Progenitor cell of endocrine pancreas (in vitro differentiated cells): Measurements from ENCODE around the gene NDST4. TPM values are rescaled to one million over a fixed set of nuclear protein-coding genes. Genes with fewer than 3 reads are reported as not detected.

ENCODE experiments used
- DNase-seq: peaks from one replicate; pipeline ENCODE4 v3.0.0; 2021; ENCODE audit warnings: low spot score; ENCODE audit not compliant: unreplicated experiment
- H3K27ac Mint-ChIP-seq: 2 replicates; pipeline ENCODE4 v1.8.0; 2021; ENCODE audit warnings: mild to moderate bottlenecking, moderate library complexity, mixed read lengths
- H3K27me3 Mint-ChIP-seq: 2 replicates; pipeline ENCODE4 v1.8.0; 2021; ENCODE audit warnings: mixed read lengths
- H3K36me3 Mint-ChIP-seq: 2 replicates; pipeline ENCODE4 v1.8.0; 2022; ENCODE audit warnings: mixed read lengths; ENCODE audit not compliant: insufficient read depth
- H3K4me1 Mint-ChIP-seq: 2 replicates; pipeline ENCODE4 v1.8.0; 2021; ENCODE audit warnings: low read depth, mixed read lengths
- H3K4me3 Mint-ChIP-seq: 2 replicates; pipeline ENCODE4 v1.8.0; 2021; ENCODE audit warnings: low read depth, mild to moderate bottlenecking, moderate library complexity, mixed read lengths
- H3K9me3 Mint-ChIP-seq: 2 replicates; pipeline ENCODE4 v1.8.0; 2021; ENCODE audit warnings: low read depth, mixed read lengths
- total RNA-seq: library from RNA; stranded (reverse); gene quantifications from 2 replicates; pipeline ENCODE4 v1.2.1, GENCODE V29; 2021
- TF ChIP-seq, protein P1 (sequence below): fragments of 200-600 bp; sonication (generic); IDR thresholded peaks from one replicate; pipeline ENCODE4 v1.5.0; 2021; ENCODE audit warnings: antibody characterized with exemption, mild to moderate bottlenecking; ENCODE audit not compliant: unreplicated experiment

Gene NDST4
- total RNA-seq, 1 donor from 2014 or later, result 0.14 TPM

DNA sequence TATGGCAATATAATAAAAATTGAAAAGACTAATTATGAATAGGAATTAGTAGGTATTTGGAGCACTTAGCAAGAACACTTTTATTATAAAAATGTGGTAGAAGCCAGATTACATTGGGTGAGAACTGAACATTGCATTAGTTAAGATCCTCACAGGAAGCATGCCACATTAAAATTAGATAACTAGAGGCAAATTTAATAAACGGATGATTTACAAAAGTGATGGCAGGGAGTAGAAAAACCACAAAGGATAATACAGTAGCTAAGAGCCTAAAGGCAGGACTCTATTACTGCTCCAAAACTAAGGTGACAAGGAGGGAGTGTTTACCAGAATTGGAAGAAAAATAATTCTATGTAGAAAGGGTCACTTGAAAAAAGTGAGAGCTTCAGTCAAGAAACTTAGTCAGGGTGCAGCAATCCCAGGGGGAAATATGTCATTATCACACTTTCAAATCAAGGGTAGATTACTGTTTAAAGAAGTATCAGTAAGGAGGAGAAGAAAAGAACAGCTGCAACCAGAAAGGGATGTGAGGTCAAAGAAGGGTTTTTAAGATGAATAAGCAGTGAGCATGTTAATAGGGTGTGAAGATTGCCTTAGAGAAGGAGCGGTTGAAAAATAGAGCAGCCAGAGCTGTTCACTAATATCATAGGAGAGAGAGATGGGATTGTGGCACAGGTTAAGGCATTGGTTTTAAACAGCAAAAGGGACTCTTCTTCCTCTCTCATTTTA, 84.6 kb downstream of the NDST4 start:
- DNase-seq, result no peak
- Mint-ChIP-seq H3K27me3 (no peaks in the 10 kb centered on the region), H3K36me3 (no peaks in the 10 kb centered on the region), H3K4me3 (no peak overlapping the region), H3K9me3 (no peaks in the 10 kb centered on the region), H3K27ac (no peak overlapping the region), H3K4me1 (peaks cover 2% of the 10 kb centered on the region)
- TF ChIP-seq, protein P1, sequence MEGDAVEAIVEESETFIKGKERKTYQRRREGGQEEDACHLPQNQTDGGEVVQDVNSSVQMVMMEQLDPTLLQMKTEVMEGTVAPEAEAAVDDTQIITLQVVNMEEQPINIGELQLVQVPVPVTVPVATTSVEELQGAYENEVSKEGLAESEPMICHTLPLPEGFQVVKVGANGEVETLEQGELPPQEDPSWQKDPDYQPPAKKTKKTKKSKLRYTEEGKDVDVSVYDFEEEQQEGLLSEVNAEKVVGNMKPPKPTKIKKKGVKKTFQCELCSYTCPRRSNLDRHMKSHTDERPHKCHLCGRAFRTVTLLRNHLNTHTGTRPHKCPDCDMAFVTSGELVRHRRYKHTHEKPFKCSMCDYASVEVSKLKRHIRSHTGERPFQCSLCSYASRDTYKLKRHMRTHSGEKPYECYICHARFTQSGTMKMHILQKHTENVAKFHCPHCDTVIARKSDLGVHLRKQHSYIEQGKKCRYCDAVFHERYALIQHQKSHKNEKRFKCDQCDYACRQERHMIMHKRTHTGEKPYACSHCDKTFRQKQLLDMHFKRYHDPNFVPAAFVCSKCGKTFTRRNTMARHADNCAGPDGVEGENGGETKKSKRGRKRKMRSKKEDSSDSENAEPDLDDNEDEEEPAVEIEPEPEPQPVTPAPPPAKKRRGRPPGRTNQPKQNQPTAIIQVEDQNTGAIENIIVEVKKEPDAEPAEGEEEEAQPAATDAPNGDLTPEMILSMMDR, result no peak

DNA sequence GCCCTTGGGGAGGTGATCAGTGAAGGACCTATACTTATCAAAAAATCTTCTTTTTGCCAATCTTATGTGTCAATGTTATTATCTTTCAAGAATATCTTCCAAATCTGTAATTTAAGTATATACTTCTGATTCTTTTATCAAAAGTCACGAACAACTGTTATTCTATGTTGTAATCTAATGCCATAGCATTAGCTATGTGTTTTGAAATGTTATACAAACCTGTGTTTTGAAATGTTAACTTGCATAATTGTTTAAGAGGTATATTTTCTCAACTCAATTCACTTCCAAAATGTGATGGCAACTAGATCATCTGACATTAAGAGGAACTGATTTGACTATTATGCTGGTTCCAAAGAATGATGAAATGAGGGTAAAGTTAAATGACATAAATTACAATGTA, 113.5 kb downstream of the NDST4 start:
- no peaks in the 10 kb centered on the region for H3K9me3 Mint-ChIP-seq
- H3K4me3 Mint-ChIP-seq, result no peak overlapping the region

DNA sequence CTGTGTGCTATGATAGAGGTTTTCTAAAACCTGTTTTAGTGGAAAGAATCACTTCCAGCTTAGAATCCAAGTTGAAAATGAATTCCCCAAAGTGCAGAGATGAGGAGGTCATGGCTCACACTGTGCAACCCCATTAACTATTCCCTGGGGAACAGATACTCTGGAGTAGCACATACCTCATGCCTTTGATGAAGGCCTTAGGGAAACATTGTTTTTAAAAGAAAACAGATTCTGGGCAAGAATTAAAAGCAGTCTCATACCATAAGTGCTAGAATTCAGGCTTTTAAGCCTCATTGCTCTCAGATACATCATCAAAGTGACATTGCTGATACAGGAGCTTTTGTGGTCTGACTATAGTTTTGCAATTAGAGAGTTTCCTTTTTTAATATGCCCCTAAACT, 115.1 kb downstream of the NDST4 start:
- Mint-ChIP-seq H3K27ac (no peak overlapping the region), H3K4me1 (peaks cover 3% of the 10 kb centered on the region), H3K4me3 (no peak overlapping the region), H3K27me3 (no peaks in the 10 kb centered on the region), H3K9me3 (no peaks in the 10 kb centered on the region), H3K36me3 (no peaks in the 10 kb centered on the region)
- TF ChIP-seq, protein P1, result no peak
- no peak for DNase-seq

More for the DNA sequence above, 113.5 kb downstream of the NDST4 start:
- H3K27ac Mint-ChIP-seq, result no peak overlapping the region
- no peaks in the 10 kb centered on the region for H3K27me3 Mint-ChIP-seq
- no peak for DNase-seq
- no peaks in the 10 kb centered on the region for H3K36me3 Mint-ChIP-seq
- TF ChIP-seq, protein P1, result no peak
- peaks cover 3% of the 10 kb centered on the region for H3K4me1 Mint-ChIP-seq

DNA sequence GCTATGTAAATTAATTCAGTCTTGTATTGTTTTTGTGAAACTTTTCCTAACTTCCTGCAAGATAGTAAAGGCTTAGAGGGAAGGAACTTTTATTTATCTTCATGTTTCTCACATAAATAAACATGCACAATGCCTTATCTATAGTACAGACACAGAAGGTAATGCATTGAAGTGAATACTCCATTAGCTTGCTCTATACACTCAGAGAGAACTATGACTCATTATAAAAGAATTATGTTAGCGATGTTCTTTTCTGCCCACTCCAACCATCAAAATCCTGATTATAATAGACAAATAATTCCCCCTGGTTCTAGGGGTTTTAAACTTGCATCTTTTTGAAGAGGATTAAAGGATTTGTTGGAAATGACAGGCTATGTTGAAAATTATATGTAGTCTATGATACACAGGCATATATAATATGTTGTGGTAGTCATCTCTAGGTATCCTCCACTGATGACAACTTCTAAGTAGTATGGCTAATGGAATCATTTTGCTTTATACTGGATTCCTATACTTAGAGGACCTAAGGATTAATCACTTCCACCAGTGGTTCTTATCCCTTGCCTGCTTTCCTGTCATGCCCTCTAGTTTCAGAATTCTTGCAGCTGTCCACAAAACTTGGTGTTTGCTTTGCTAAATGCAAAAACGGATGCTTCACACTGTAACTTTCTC, 115.7 kb downstream of the NDST4 start:
- H3K9me3 Mint-ChIP-seq, result no peaks in the 10 kb centered on the region
- no peaks in the 10 kb centered on the region for H3K36me3 Mint-ChIP-seq
- H3K4me3 Mint-ChIP-seq, result no peak overlapping the region
- peaks cover 3% of the 10 kb centered on the region for H3K4me1 Mint-ChIP-seq
- no peak overlapping the region for H3K27ac Mint-ChIP-seq
- TF ChIP-seq, protein P1, result no peak
- DNase-seq, result no peak
- no peaks in the 10 kb centered on the region for H3K27me3 Mint-ChIP-seq

DNA sequence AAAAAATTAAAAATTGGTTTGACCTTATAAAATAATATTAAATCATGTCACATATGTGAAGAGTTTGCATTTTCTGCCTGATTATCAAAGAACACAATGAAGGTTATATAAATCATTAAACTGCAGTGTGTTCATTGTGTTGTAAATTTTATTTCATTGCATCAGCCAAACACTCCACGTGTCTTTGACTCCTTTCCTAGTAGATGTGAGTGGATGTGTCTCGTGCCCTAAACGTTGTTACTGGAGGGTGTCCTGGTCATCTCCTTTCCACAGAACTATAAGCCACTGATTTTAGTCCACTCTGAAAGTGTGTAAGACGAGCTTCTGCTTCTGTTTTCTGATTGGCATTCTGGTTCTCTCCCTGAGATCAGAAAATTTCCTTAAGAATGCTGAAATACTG, 127.3 kb downstream of the NDST4 start:
- Mint-ChIP-seq H3K9me3 (peaks cover 2% of the 10 kb centered on the region), H3K36me3 (no peaks in the 10 kb centered on the region), H3K27me3 (no peaks in the 10 kb centered on the region), H3K4me1 (peaks cover 4% of the 10 kb centered on the region), H3K4me3 (no peak overlapping the region), H3K27ac (no peak overlapping the region)
- TF ChIP-seq, protein P1, result no peak
- DNase-seq, result no peak
